Heart left ventricle (tissue), 16 donors: ENCODE measurements around the gene KCNH1. TPM values are rescaled to one million over a fixed set of nuclear protein-coding genes. Genes with fewer than 3 reads are reported as not detected.

Experiments used
- ATAC-seq, 4 donors: fragments of 200-7000 bp; cut with Tn5 transposase; one replicate each; pipeline ENCODE4 v1.9.1; 2020 to 2022; ENCODE audit warnings: moderate library complexity in 4 of 4, mild to moderate bottlenecking in 3 of 4, moderate number of reproducible peaks in 1 of 4
- DNase-seq, 5 donors: peaks; one replicate each; pipeline ENCODE4 v3.0.0-alpha.2; 2020
- H3K27ac ChIP-seq, 12 donors: fragments of 200-600 bp; sonication (generic) in 4 of 12; one replicate each; pipeline versions ENCODE4 v1.5.0 to v1.8.0; 2016 to 2022; ENCODE audit warnings: mild to moderate bottlenecking in 2 of 12
- H3K27me3 ChIP-seq, 9 donors: fragments of 200-600 bp; sonication (generic) in 2 of 9; one replicate each; pipeline versions ENCODE4 v1.5.1 to v1.8.0; 2016 to 2022; ENCODE audit warnings: mild to moderate bottlenecking in 3 of 9
- H3K36me3 ChIP-seq, 9 donors: fragments of 200-600 bp; sonication (generic) in 2 of 9; one replicate each; pipeline versions ENCODE4 v1.5.0 to v1.8.0; 2018 to 2022; ENCODE audit warnings: mild to moderate bottlenecking in 2 of 9
- H3K4me1 ChIP-seq, 12 donors: fragments of 200-600 bp; sonication (generic) in 4 of 12; one replicate each; pipeline versions ENCODE4 v1.5.0 to v1.8.0; 2016 to 2022; ENCODE audit warnings: mild to moderate bottlenecking in 3 of 12
- H3K4me3 ChIP-seq, 12 donors: fragments of 200-600 bp; sonication (generic) in 4 of 12; one replicate each; pipeline versions ENCODE4 v1.5.0 to v1.8.0; 2017 to 2022; ENCODE audit warnings: mild to moderate bottlenecking in 9 of 12, moderate library complexity in 4 of 12
- H3K9me3 ChIP-seq, 12 donors: fragments of 200-600 bp; sonication (generic) in 4 of 12; one replicate each; pipeline versions ENCODE4 v1.5.0 to v1.8.0; 2016 to 2022; ENCODE audit warnings: mild to moderate bottlenecking in 1 of 12
- POLR2A ChIP-seq, 2 donors: fragments of 450-650 bp; IDR thresholded peaks; one replicate each; pipeline ENCODE4 v1.6.1; 2017; ENCODE audit warnings: antibody characterized with exemption in 2 of 2, mild to moderate bottlenecking in 2 of 2, moderate library complexity in 2 of 2
- WGBS, 4 donors: extraction: QIAGEN DNeasy Blood & Tissue Kit in 2 of 4; methylation state at CpG; one replicate each; pipeline versions ENCODE4 v1.1.5 to v1.1.7; 2013 to 2018; 5-methylcytosine and 5-hydroxymethylcytosine counted together
- intact Hi-C, 10 donors: fragments of 100-400 bp; cut with DNase I; formaldehyde crosslinking; loops; one replicate each; pipeline versions ENCODE4 v1.11.1 to v1.14.2; 2022
- polyA plus RNA-seq, 2 donors: library from polyadenylated mRNA; stranded (reverse); fragments of 200-250 nt; gene quantifications; one replicate each; pipeline ENCODE4 v1.2.3, GENCODE V29; 2013
- total RNA-seq, 9 donors: library from RNA; depleted of rRNA in 2 of 9; stranded (reverse); fragments of >200 nt in 2 of 9; fragmentation: NEBNext Ultra II Directional in 3 of 9; extraction: Animal tissue kit (Norgen Biotek cat#: 25700) in 3 of 9; gene quantifications; one replicate each; pipeline versions ENCODE4 v1.1.0 to v1.2.4, GENCODE V29; 2016 to 2023
- TF ChIP-seq, protein P1 (sequence below), 12 donors: fragments of 200-600 bp; sonication (generic) in 4 of 12; IDR thresholded peaks; one replicate each; pipeline versions ENCODE4 v1.5.0 to v1.8.0; 2018 to 2022; ENCODE audit warnings: antibody characterized with exemption in 12 of 12, mild to moderate bottlenecking in 5 of 12
- donor health status: ischemic (EF 13 %, LVEDD 7.1; RV severe dilation, severe dysfunction).
- donor health status: healthy with polysubstance abuse.
- donor health status: DM: no; HTN: yes; CAD: no.
- donor health status: DM: no; HTN: no; CAD: no.
- donor health status: ischemic (EF 25% LVEDD 6.9; RV normal size, moderate dysfunction).
- donor health status: ischemic (EF 25% LVEDD 5.7; RV mildly dilated, moderate dysfunction).
- donor health status: healthy.
- donor health status: DM: yes; HTN: yes; CAD: no.
- donor health status: ischemic (EF 35%, LVEDD 5.7; RV mildly dilated, moderate dysfunction).
- donor health status: nonischemic (EF 11% LVEDD 7.7; RV severe dilation, severe dysfunction).
- donor health status: DM: yes; HTN: yes; CAD: no.
- donor health status: PGD.
- donor health status: ischemic (EF 29% LVEDD 5.4; RV normal size, mild dysfunction).
- donor health status: nonischemic (EF 23%, LVEDD 6.1; RV moderate dilation, normal function).

Gene KCNH1
- total and polyA plus RNA-seq, 11 donors = 0.03 TPM; not detected in 10

DNA sequence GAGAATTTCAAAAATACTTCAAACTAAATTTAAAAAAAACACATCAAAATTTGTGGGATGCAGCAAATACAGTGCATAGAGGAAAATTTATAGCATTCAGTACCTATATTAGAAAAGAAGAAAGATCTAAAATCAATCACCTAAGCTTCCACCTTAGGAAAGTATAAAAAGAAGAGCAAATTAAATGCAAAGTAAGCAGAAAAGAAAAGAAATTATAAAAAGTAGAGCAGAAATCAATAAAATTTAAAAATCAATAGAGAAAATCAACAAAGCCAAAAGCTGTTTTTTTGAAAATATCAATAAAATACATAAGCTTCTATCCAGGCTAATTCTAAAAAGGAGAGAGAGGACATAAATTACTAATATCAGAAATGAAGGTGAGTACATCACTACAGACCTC lies 255.4 kb downstream of the KCNH1 start:
- TF ChIP-seq, protein P1, sequence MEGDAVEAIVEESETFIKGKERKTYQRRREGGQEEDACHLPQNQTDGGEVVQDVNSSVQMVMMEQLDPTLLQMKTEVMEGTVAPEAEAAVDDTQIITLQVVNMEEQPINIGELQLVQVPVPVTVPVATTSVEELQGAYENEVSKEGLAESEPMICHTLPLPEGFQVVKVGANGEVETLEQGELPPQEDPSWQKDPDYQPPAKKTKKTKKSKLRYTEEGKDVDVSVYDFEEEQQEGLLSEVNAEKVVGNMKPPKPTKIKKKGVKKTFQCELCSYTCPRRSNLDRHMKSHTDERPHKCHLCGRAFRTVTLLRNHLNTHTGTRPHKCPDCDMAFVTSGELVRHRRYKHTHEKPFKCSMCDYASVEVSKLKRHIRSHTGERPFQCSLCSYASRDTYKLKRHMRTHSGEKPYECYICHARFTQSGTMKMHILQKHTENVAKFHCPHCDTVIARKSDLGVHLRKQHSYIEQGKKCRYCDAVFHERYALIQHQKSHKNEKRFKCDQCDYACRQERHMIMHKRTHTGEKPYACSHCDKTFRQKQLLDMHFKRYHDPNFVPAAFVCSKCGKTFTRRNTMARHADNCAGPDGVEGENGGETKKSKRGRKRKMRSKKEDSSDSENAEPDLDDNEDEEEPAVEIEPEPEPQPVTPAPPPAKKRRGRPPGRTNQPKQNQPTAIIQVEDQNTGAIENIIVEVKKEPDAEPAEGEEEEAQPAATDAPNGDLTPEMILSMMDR (IDR thresholded peaks at IDR 0.05) = no peak
- no peak for TF ChIP-seq POLR2A (IDR thresholded peaks at IDR 0.05)
- no peak for DNase-seq
- Histone ChIP-seq H3K4me1 (no peaks in the 10 kb centered on the region), H3K9me3 (peaks cover 0 to 9% (median 0%) of the 10 kb centered on the region in 12 donors), H3K27ac (no peak overlapping the region), H3K4me3 (no peak overlapping the region), H3K36me3 (no peaks in the 10 kb centered on the region), H3K27me3 (no peaks in the 10 kb centered on the region)
- intact Hi-C loops = no loop called here
- ATAC-seq = no peak

DNA sequence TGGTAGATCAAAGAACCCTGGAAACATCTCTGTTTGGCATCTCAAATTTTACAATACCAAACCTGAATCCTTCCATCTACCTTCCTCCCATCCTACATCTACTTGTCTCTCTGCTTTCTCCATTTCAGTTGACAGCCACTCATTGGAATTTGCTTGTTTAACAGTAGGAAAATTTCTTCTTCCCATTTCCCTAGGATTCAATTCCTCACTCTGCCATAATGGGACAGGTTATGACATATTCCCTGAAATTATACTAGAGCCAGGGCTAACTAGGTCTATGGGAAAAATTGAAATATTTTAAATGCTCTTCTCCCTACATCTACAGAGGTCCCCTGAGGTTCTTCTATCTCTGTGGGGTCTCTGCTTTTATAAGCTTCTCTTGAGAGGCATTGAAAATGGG lies 257.7 kb downstream of the KCNH1 start:
- no peak overlapping the region for H3K4me3 ChIP-seq
- H3K27me3 ChIP-seq = no peaks in the 10 kb centered on the region
- no peak for TF ChIP-seq POLR2A (IDR thresholded peaks at IDR 0.05)
- TF ChIP-seq, protein P1 (IDR thresholded peaks at IDR 0.05) = no peak
- peaks cover 0 to 9% (median 0%) of the 10 kb centered on the region in 12 donors for H3K9me3 ChIP-seq
- intact Hi-C loops = no loop called here
- no peaks in the 10 kb centered on the region for H3K4me1 ChIP-seq
- ATAC-seq (no peak), DNase-seq (no peak)
- H3K36me3 ChIP-seq = no peaks in the 10 kb centered on the region
- H3K27ac ChIP-seq = no peak overlapping the region

DNA sequence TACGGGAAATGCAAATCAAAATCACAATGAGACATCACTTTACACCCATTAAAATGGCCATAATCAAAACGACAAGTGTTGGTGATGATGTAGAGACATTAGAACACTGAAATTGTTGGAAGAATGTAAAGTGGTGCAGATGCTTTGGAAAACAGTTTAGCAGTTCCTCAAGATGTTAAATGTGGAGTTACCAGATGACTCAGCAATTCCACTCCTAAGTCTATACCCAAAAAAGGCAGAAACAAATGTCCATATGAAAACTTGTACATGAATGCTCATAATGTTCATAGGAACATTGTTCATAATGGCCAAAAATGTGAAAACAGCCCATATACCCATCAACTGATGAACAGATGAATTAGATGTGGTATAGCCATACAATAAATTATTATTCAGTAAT lies 267.4 kb downstream of the KCNH1 start:
- Histone ChIP-seq H3K27me3 (no peaks in the 10 kb centered on the region), H3K9me3 (peaks cover 0 to 37% (median 0%) of the 10 kb centered on the region in 12 donors), H3K36me3 (no peaks in the 10 kb centered on the region), H3K27ac (no peak overlapping the region), H3K4me1 (no peaks in the 10 kb centered on the region), H3K4me3 (no peak overlapping the region)
- TF ChIP-seq, protein P1 (IDR thresholded peaks at IDR 0.05) = no peak
- no peak for TF ChIP-seq POLR2A (IDR thresholded peaks at IDR 0.05)
- ATAC-seq (no peak), DNase-seq (no peak)
- intact Hi-C loops = no loop called here
- WGBS, 4 donors = 63 to 84% (median 66%) methylated on average over 2 of the region's 2 CpGs

DNA sequence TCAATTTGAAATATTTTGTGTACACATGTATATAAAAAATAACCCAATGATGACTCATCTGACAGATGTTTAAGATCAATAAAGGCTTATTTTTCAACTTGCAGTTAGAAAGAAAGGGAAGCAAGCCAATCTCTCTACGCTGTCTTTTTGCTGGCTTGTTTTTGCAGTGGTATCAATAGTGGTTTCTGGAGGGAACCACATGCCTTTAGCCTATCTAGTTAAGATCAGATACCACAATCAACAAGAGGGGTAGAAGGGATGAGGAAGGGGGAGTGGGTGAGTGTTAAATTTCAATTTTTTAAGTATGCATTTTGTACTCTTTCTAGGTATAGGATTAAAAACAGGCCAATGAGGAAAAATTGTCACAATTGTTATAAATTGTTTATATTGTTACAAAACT lies 276.2 kb downstream of the KCNH1 start:
- Histone ChIP-seq H3K4me1 (no peaks in the 10 kb centered on the region), H3K4me3 (no peak overlapping the region), H3K9me3 (no peaks in the 10 kb centered on the region), H3K36me3 (no peaks in the 10 kb centered on the region), H3K27me3 (no peaks in the 10 kb centered on the region), H3K27ac (no peak overlapping the region)
- TF ChIP-seq, protein P1 (IDR thresholded peaks at IDR 0.05) = no peak
- no peak for TF ChIP-seq POLR2A (IDR thresholded peaks at IDR 0.05)
- intact Hi-C loops = no loop called here
- no peak for ATAC-seq
- no peak for DNase-seq
- WGBS, 4 donors = 16 to 39% (median 30%) methylated on average over 1 of the region's 1 CpG
